WTC11 (cell line): ENCODE results near the gene TOR4A.

Source experiments
- ATF3 ChIP-seq: sonication (generic); formaldehyde crosslinking; conservative IDR thresholded peaks from 2 replicates; pipeline ENCODE4 v1.8.1; 2022; ENCODE audit warnings: mild to moderate bottlenecking, missing genetic modification reagents
- ERG ChIP-seq: fragments of 250-450 bp; sonication (Bioruptor Pico); IDR thresholded peaks from 2 replicates; pipeline ENCODE4 v1.8.0; 2021; ENCODE audit warnings: mild to moderate bottlenecking
- NR3C1 ChIP-seq: sonication (generic); formaldehyde crosslinking; conservative IDR thresholded peaks from 2 replicates; pipeline ENCODE4 v1.8.1; 2023; ENCODE audit warnings: low read depth, mild to moderate bottlenecking, missing genetic modification reagents
- USF1 ChIP-seq: sonication (generic); formaldehyde crosslinking; IDR thresholded peaks from 2 replicates; pipeline ENCODE4 v1.8.0; 2022; ENCODE audit warnings: mild to moderate bottlenecking, missing genetic modification reagents
- TF ChIP-seq, protein P1 (sequence below): fragments of 200-600 bp; IDR thresholded peaks from 2 replicates; pipeline ENCODE4 v1.8.0; 2022; ENCODE audit warnings: antibody characterized with exemption
- TF ChIP-seq, protein P2 (sequence below): sonication (generic); formaldehyde crosslinking; IDR thresholded peaks from 2 replicates; pipeline ENCODE4 v1.8.1; 2023; ENCODE audit warnings: mild to moderate bottlenecking, moderate library complexity, missing genetic modification reagents

GRCh38 chr9:137276473-137277328, 825 bp upstream of the TOR4A start:
- TF ChIP-seq, protein P1, sequence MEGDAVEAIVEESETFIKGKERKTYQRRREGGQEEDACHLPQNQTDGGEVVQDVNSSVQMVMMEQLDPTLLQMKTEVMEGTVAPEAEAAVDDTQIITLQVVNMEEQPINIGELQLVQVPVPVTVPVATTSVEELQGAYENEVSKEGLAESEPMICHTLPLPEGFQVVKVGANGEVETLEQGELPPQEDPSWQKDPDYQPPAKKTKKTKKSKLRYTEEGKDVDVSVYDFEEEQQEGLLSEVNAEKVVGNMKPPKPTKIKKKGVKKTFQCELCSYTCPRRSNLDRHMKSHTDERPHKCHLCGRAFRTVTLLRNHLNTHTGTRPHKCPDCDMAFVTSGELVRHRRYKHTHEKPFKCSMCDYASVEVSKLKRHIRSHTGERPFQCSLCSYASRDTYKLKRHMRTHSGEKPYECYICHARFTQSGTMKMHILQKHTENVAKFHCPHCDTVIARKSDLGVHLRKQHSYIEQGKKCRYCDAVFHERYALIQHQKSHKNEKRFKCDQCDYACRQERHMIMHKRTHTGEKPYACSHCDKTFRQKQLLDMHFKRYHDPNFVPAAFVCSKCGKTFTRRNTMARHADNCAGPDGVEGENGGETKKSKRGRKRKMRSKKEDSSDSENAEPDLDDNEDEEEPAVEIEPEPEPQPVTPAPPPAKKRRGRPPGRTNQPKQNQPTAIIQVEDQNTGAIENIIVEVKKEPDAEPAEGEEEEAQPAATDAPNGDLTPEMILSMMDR, result no peak
- TF ChIP-seq, protein P2, sequence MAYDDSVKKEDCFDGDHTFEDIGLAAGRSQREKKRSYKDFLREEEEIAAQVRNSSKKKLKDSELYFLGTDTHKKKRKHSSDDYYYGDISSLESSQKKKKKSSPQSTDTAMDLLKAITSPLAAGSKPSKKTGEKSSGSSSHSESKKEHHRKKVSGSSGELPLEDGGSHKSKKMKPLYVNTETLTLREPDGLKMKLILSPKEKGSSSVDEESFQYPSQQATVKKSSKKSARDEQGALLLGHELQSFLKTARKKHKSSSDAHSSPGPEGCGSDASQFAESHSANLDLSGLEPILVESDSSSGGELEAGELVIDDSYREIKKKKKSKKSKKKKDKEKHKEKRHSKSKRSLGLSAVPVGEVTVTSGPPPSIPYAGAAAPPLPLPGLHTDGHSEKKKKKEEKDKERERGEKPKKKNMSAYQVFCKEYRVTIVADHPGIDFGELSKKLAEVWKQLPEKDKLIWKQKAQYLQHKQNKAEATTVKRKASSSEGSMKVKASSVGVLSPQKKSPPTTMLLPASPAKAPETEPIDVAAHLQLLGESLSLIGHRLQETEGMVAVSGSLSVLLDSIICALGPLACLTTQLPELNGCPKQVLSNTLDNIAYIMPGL (CRISPR knock-in tag), result no peak
- no peak for TF ChIP-seq ATF3
- no peak; the same call in 1 of the 2 replicates for TF ChIP-seq USF1 (CRISPR knock-in tag)
- TF ChIP-seq ERG, result no peak
- TF ChIP-seq NR3C1, result no peak
